GM19193 (cell line): ENCODE results near the gene TBC1D19.

ENCODE experiments used
- POLR2A ChIP-seq: IDR thresholded peaks from 4 replicates; pipeline ENCODE4 v1.6.1; 2011; ENCODE audit not compliant: insufficient read depth, insufficient read length; ENCODE audit errors: extremely low read depth

TBC1D19 gene

DNA sequence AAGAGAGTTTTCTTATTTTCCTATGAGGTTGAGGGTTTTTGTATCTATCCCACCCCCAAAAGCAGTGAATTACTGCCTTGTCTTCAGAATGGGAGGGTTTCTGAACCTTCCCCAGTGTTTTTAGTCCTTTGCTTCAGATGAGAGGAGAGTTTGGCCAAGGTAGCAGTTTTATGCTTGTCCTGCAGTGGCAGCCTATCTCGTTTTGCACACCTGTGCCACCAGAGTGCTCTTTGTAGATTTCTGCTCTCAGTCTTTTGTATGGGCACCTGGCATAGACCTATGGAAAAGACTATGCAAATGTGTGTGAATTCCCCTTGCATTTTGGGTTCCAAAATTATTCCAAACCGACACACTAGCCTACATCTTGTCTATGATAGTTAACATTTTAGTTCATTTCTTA, 5.8 kb downstream of the TBC1D19 start:
- TF ChIP-seq POLR2A: no peak

DNA sequence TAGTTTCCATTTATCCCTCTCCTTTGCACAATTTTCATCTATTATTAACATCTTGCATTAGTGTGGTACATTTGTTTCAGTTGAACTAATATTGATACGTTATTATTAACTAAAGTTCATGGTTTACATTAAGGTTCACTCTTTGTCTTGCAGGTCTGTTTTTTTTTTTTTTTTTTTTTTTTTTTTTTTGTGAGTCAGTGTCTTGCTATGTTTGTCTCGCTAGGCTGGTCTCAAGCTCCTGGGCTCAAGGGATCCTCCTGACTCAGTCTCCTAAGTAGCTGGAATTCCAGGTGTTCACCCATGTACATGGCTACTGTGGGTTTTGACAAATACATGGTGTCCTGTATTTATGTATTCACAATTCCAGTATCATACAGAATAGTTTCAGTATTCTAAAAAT, 6.8 kb downstream of the TBC1D19 start:
- no peak for TF ChIP-seq POLR2A

DNA sequence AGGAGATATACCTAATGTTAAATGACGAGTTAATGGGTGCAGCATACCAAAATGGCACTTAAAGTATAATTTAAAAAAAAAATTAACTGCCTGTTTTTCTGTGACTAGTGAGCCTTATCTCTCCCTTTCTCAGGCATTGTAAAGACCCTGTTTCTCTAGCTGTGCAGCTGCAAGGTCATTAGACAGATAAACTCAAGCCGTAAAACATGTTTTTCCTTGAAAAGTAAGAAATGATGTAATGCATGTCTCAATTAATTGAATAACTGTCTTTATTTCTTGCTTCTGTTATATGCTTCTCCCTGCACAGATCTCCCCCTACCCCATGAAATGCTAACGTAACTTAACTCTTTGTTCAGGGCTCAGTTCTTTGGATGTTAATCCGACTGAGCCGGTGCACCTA, 10.5 kb downstream of the TBC1D19 start:
- no peak for TF ChIP-seq POLR2A

DNA sequence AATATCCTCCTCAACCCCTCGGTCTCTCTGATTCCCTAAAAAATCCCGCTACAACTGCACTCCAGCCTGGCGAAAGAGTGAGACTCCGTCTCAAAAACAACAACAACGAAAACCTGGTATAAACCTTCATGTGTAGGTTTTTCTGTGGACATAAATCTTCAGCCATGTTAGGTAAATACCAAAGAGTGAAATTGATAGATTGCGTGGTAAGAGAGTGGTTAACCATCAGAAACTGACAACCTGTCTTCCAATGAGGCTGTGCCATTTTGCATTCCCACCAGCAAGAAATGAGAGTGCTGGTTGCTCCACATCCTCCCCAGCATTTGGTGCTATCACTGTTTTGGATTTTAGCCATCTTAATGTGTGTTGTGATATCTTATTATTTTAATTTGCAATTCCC, 10.9 kb downstream of the TBC1D19 start:
- no peak for TF ChIP-seq POLR2A

DNA sequence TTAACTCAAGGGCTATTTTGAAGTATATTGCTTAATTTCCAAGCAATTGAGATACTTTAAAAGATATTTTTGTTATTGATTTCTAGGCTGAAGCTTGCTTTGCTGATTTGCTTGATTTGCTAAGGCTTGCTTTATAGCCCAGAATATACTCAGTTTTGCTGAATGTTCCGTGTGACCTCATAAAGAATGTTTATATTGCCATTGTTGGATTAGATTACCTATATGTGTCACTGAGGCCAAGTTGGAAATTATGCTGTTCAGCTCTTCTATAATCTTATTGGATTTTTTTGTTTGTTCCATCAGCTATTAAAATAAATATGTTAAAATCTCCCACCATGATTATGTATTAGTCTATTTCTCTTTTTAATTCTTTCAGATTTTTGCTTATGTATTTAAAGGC, 13.0 kb downstream of the TBC1D19 start:
- no peak for TF ChIP-seq POLR2A

DNA sequence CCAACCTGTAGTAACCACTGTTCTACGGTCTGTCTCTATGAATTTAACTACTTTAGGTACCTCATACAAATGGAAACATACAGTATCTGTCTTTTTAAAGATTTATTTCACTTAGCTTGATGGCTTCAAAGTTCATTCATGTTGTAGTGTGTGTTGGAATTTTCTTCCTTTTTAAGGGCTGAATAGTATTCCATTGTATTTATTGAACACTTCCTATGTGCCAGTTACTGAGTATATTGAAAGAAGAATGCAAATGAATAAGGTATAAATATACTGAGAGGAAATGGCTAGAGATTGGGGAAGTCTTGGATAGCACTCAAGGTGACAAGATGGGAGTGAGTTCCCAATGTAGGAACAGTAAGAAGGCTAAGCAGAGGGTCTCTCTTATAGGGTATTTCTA, 17.3 kb downstream of the TBC1D19 start:
- no peak for TF ChIP-seq POLR2A

DNA sequence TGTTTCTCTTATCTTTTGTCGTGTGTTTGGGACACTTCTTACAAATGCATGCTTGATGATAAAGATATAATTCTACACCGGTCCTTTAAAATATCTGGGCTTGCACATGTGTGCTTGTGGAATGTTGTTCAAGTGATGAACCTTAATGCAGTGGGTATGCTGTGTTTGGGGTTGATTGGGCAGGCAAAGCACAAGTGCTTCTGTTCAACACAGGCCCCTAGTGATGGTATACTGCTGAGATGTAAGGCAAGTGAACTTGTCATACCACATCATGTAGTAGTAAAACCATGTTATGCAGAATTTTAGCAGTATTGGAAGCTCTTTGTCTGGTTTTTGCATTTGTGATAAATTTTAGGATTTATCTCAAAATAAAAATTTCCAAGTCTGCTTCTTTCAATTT, 23.9 kb downstream of the TBC1D19 start:
- no peak for TF ChIP-seq POLR2A

DNA sequence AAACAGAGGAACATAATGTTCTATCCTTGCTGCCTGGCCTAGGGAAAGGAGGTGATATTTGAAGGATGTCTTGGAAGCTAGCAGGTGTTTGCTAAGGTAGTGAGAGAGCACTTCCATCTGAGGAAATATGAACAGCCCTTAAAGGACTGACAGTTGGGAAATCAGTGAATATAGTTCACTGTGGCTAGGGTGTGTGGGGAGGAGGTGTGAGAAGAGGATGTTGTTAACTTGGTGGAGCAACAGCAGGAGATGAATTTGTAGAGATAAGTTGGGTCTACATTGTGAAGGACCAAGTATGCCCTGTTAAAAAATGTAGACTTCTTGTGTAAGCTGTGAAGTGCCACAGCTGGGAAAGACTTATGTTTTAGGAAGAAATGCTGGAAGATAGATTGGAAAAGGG, 25.5 kb downstream of the TBC1D19 start:
- no peak for TF ChIP-seq POLR2A

DNA sequence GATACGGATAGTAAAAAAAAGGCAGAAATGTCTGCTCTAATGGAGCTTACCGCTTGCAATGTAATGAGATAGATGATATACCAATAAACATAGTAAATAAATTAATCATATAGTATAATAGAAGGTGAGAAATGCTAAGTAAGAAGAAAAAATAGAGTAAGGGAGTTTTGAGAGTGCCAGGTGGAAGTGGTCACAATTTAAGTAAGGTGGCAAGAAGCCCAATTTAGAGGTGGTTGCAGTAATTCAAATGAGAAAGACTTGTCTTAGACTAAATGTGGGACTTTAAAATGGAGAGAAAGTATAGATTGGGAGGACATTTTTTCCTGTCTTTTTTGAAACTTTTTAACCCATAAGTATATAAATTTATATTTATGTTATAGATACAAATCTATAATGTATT, 26.0 kb downstream of the TBC1D19 start:
- no peak for TF ChIP-seq POLR2A

DNA sequence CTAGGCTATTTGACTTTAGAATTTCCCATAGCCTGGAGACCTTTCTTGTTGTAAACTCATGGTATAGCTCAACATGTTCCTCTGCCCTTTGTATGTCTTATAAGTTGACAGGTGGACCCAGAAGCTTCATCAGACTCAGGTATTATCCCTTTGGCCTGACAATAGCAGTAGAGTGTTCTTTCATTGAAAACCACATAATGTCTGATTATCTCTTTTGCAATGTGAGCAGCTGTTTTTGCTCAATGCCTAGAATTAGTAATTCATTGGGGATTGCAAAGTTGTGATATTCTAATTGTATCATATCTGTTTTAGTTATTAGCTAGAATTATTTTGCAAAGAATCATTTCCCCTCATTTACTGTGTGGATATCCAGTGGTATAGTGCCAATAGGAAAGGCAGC, 27.5 kb downstream of the TBC1D19 start:
- no peak for TF ChIP-seq POLR2A

DNA sequence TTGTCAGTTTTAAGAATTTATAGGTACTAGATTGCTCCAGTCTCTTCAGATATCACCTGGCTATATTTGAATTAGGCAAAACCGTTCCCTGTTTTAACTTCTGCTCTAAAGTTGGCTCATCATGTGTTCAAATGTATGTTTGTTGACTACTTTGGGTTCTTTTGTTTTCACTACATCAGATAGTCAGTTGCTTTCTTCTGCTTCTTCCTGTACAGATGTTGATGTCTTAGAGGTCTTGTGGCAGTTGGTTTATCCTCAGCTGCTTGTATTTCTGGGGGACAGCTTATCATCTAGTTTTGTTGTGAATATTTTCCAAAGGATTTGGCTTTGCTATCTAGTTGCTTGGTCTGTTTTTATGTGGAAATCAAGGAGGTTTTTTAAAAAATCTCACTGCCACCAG, 28.0 kb downstream of the TBC1D19 start:
- TF ChIP-seq POLR2A: no peak

DNA sequence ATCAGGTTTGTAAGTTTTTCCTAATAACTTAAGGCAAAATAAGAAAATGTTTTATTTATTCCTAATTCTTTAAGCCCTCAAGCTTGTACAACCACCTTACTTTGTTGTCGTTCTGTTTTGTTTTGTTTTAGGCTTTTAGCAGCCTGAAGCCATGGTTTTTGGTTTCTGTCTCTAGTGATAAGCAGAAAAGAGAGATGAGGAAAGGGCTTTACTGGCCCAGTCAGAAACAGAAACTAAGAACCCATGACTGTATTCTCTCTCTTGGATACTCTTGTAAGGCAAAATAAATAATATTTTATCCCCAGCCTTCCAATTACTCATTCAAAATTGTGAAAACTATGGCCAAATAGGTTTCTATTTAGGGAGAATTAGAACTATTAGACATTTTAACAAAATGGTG, 29.4 kb downstream of the TBC1D19 start:
- no peak for TF ChIP-seq POLR2A

DNA sequence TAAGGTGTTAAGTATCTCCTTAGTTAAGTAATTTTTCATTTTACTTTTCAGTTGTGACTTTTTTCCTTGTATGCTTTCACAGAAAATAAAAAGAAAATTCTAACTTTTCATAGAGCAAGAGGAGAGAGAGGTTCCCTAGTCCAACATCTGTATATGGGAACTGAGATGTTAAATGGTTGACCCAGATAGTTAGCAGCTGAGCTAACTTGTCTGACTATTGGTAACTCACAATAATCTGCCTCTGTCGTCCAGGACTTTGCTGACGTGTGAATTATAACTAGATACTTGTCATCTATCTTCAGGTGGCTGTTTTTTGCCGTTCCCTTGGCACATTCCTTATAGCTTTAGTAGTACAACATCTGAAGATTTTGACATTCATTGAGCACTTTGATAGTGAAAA, 29.9 kb downstream of the TBC1D19 start:
- no peak for TF ChIP-seq POLR2A

DNA sequence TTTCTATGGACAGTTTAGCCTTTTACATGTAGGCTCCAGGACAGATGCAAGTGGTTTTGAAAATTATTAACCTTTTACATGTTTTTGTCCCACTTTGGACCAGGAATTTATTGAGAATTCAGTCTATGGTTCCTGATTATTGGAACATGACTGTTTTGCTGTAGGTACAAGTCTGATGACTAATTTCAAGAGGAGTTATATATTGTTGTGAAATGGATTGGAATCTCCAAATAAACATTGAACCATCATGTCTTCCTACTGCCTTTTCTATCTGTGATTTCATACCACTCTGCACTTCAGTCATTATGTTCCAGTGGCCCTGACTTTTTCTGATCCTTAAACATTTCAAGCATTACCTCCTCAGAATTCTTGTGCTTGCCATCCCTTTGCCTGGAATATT, 35.9 kb downstream of the TBC1D19 start:
- TF ChIP-seq POLR2A: no peak

DNA sequence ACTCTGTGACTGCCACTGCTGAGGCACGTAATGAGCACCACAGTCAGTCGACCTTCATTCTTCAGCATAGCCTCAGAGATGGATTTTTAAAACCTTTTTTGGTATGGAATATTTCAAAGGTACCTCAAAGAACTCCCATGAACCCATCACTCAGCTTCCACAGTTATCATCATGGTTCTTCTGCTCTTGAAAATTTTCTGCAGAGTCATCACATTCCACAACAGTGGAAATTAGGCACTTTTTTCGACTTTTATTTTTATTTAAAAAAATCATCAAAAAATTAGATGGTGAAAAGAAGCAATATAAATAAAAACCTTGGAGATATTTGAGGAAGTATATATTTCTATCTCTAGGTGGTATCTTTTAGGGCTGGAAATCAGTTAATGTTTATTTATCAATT, 37.5 kb downstream of the TBC1D19 start:
- TF ChIP-seq POLR2A: no peak

DNA sequence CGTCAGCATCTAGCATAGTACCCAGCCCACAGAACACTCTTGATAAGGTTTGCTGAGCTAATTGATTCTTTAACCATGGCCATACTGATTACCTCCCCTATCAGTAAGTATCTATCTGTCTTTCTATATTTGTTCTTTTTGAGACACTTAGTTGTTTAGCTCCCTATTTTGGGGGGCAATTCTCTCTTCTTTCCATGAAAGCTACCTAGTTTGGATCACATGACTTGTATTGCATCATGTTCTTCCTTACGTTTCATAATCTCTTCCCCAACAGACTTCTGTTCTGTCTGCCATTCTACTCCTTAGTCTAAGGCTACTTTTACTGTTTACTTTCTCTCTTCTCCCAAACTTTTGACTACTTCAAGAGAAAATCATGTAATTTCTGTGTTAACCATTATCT, 39.0 kb downstream of the TBC1D19 start:
- TF ChIP-seq POLR2A: no peak

DNA sequence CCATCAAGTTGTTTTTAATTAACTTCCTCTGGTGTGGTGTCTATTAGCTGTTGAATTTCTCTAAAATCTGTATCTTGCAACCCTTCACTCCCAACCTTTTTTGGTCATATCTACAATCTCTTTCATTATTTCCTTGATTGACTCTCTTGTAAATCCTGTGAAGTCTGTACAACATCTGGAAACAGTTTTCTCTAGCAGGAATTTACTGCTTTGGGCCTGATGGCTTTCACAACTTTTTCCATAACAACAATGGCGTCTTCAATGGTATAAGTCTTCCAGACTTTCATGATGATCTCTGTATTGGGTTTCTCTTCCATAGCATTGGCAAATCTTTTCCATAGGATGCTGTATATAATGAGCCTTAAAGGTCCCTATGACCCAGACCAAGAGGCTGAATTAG, 49.0 kb downstream of the TBC1D19 start:
- TF ChIP-seq POLR2A: no peak

DNA sequence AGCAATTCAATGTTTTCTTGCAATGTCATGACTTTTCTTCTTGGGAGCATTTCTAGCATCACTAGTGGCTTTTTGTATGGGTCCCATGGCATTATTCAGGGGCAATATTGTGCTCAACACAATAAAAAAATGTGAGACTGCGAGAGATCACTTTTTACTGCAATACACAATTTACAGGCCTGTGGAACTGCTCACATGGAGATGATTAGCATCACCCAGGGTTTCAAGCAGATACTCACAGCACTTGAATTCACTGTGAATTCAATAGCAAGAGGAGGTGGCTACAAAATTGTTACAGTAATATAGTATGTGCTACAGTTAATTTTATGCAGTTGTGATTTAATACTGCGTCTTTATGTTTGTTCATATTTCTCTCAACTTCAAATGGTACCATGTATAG, 50.4 kb downstream of the TBC1D19 start:
- TF ChIP-seq POLR2A: no peak

DNA sequence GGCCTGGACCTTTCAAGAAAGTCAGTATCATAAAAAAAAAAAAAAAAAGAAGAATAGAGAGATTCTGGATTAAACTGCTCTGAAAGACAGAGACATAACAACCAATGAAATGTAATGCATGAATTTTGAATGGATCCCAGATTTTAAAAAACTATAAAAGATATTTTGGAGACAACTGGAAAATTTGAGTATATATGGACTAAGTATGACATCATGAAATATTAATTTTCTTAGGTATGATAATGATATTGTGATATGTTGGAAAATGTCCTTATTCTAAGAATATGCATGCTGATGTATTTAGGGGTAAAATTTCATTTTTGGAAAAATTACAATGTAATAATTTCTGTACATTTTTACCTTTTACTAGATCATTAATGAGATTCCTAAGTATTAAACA, 52.6 kb downstream of the TBC1D19 start:
- TF ChIP-seq POLR2A: no peak
